PFSK-1 (cell line): ENCODE results near the gene AADACL3.

ENCODE experiments used
- FOXP2 ChIP-seq: optimal IDR thresholded peaks from 2 replicates; pipeline ENCODE3; 2011; ENCODE audit warnings: borderline replicate concordance, control low read depth, inconsistent platforms; ENCODE audit not compliant: insufficient read depth; ENCODE audit errors: extremely low read length, extremely low read depth
- POLR2AphosphoS5 ChIP-seq: IDR thresholded peaks from 2 replicates; pipeline ENCODE4 v1.6.1; 2012; ENCODE audit warnings: low read depth, mild to moderate bottlenecking, control low read depth, low read length, moderate library complexity
- SIN3A ChIP-seq: IDR thresholded peaks from 2 replicates; pipeline ENCODE4 v1.6.1; 2012; ENCODE audit warnings: mild to moderate bottlenecking, low read length, moderate library complexity, borderline replicate concordance; ENCODE audit not compliant: insufficient read depth
- TAF1 ChIP-seq: IDR thresholded peaks from 2 replicates; pipeline ENCODE4 v1.6.1; 2012; ENCODE audit warnings: low read length, control low read depth, borderline replicate concordance; ENCODE audit not compliant: insufficient read depth
- TF ChIP-seq, protein P1 (sequence below), 2 experiments: IDR thresholded peaks; 2 replicates each; pipeline versions ENCODE4 v1.6.1 to v1.8.0; 2011 to 2012; ENCODE audit warnings: low read depth in 2 of 2, low read length in 2 of 2, control low read depth in 1 of 2, inconsistent platforms in 1 of 2, mild to moderate bottlenecking in 1 of 2, moderate library complexity in 1 of 2; ENCODE audit not compliant: insufficient read depth in 1 of 2

Gene AADACL3

DNA sequence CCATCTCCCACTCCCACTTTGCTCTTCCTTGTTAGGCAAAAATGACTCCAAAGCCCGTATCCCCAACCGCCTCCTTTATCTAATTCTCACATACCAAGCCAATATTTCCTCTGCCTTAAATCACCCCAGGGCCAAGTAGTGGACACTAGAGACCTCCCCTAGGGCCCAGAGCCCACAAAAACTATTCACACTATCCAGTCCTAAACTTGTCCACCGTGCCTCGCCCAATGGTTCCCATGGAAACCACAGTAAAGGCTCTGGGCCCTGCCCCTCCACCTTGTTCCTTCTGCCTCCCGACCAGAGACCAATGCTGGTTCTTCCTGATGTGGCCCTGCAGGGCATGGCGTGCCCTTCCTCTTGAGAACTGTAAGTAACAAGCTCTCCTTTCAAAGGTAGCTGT, 41.9 kb downstream of the AADACL3 start:
- TF ChIP-seq SIN3A = no peak
- no peak for TF ChIP-seq FOXP2
- no peak for TF ChIP-seq POLR2AphosphoS5
- TF ChIP-seq, protein P1, sequence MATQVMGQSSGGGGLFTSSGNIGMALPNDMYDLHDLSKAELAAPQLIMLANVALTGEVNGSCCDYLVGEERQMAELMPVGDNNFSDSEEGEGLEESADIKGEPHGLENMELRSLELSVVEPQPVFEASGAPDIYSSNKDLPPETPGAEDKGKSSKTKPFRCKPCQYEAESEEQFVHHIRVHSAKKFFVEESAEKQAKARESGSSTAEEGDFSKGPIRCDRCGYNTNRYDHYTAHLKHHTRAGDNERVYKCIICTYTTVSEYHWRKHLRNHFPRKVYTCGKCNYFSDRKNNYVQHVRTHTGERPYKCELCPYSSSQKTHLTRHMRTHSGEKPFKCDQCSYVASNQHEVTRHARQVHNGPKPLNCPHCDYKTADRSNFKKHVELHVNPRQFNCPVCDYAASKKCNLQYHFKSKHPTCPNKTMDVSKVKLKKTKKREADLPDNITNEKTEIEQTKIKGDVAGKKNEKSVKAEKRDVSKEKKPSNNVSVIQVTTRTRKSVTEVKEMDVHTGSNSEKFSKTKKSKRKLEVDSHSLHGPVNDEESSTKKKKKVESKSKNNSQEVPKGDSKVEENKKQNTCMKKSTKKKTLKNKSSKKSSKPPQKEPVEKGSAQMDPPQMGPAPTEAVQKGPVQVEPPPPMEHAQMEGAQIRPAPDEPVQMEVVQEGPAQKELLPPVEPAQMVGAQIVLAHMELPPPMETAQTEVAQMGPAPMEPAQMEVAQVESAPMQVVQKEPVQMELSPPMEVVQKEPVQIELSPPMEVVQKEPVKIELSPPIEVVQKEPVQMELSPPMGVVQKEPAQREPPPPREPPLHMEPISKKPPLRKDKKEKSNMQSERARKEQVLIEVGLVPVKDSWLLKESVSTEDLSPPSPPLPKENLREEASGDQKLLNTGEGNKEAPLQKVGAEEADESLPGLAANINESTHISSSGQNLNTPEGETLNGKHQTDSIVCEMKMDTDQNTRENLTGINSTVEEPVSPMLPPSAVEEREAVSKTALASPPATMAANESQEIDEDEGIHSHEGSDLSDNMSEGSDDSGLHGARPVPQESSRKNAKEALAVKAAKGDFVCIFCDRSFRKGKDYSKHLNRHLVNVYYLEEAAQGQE (IDR thresholded peaks at IDR 0.05; ENCODE audit: insufficient read depth in 1 of 2, low read depth in 2 of 2, low read length in 2 of 2) = no peak
- no peak for TF ChIP-seq TAF1

DNA sequence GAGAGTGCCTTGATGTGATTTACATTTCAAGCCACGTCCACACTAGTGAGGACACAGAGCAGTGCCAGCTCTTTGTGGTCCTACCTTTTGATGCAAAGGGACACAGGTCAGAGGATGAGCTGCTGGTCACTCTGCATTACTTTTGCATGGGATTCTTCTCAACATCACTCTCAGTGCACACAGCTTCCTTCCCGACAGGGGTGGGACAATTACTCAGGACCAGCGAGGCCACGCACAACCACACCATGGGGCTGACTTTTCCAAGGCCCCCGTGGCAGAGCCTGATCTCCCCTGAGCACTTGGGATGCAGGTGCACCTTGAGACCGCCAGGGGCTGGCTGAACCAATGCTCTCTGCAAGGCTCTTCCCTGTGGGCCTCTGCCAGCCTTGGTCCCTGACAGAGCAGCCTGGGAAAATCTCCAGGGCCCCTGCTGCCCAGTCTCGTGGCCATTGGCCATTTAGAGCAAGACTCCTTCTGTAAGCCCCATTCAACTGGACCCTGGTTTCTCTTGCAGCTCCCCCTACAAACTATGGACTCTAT, 44.4 kb downstream of the AADACL3 start:
- TF ChIP-seq FOXP2 (no peak), SIN3A (no peak), POLR2AphosphoS5 (no peak), TAF1 (no peak)
- TF ChIP-seq, protein P1 (IDR thresholded peaks at IDR 0.05; ENCODE audit: insufficient read depth in 1 of 2, low read depth in 2 of 2, low read length in 2 of 2) = no peak

DNA sequence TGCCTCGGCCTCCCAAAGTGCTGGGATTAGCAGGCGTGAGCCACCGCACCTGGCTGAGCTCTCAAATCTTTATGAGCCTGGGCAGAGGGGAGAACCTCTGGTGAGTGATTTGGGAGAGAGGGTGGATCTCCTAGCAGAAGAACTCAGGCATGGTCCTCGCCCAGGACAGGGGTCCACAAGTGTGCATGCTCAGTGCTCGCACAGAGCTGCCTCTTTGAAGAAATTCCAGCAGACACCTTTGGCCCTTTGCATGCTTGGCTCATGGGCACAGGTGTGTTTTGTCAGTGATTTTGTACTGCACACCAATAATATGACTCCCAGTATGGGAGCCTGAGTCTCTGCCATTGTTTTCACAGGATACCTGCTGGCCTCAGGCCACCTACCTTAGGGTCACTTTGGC, 45.9 kb downstream of the AADACL3 start:
- TF ChIP-seq, protein P1 (IDR thresholded peaks at IDR 0.05; ENCODE audit: insufficient read depth in 1 of 2, low read depth in 2 of 2, low read length in 2 of 2) = no peak
- TF ChIP-seq POLR2AphosphoS5 (no peak), SIN3A (no peak), TAF1 (no peak), FOXP2 (no peak)

GRCh38 chr1:12762766-12763165, 46.9 kb downstream of the AADACL3 start:
- no peak for TF ChIP-seq POLR2AphosphoS5
- no peak for TF ChIP-seq TAF1
- no peak for TF ChIP-seq FOXP2
- TF ChIP-seq, protein P1 (IDR thresholded peaks at IDR 0.05; ENCODE audit: insufficient read depth in 1 of 2, low read depth in 2 of 2, low read length in 2 of 2) = no peak
- TF ChIP-seq SIN3A = no peak

- TF ChIP-seq, protein P1 (IDR thresholded peaks at IDR 0.05; ENCODE audit: insufficient read depth in 1 of 2, low read depth in 2 of 2, low read length in 2 of 2) = no peak
- TF ChIP-seq SIN3A (no peak), FOXP2 (no peak), TAF1 (no peak)
These were observed 47.6 kb downstream of the AADACL3 start for GRCh38 chr1:12763479-12763878.
